Sigmoid colon (tissue), 7 donors: Measurements from ENCODE around the gene DIP2C. TPM values are rescaled to one million over a fixed set of nuclear protein-coding genes. Genes with fewer than 3 reads are reported as not detected.

Source experiments
- DNase-seq: peaks from one replicate; pipeline ENCODE4 v3.0.0-alpha.2; 2019
- H3K27ac ChIP-seq, 4 donors: fragments of 200-600 bp; sonication (generic); one replicate each; pipeline ENCODE4 v1.5.1; 2016 to 2019; ENCODE audit warnings: mild to moderate bottlenecking in 1 of 4
- H3K27me3 ChIP-seq, 3 donors: fragments of 200-600 bp; sonication (generic); one replicate each; pipeline ENCODE4 v1.5.1; 2019; ENCODE audit warnings: mild to moderate bottlenecking in 1 of 3
- H3K36me3 ChIP-seq, 4 donors: fragments of 200-600 bp; sonication (generic); one replicate each; pipeline ENCODE4 v1.5.1; 2016 to 2019
- H3K4me1 ChIP-seq, 4 donors: fragments of 200-600 bp; sonication (generic); one replicate each; pipeline ENCODE4 v1.5.1; 2017 to 2019
- H3K4me3 ChIP-seq, 4 donors: fragments of 200-600 bp; sonication (generic); one replicate each; pipeline ENCODE4 v1.5.1; 2017 to 2019; ENCODE audit warnings: mild to moderate bottlenecking in 2 of 4, moderate library complexity in 1 of 4
- H3K9me3 ChIP-seq, 4 donors: fragments of 200-600 bp in 3 of 4; sonication (generic) in 3 of 4; one replicate each; pipeline versions ENCODE4 v1.5.1 to v1.6.1; 2013 to 2019
- CTCF ChIP-seq, 4 experiments: fragments of 450-650 bp in 3 of 4; fragments of 200-600 bp in 1 of 4; IDR thresholded peaks; one replicate each; pipeline ENCODE4 v1.5.1; 2016 to 2019; ENCODE audit warnings: antibody characterized with exemption in 4 of 4, mild to moderate bottlenecking in 3 of 4, moderate library complexity in 2 of 4
- EP300 ChIP-seq, 4 donors: sonication (generic); formaldehyde crosslinking; IDR thresholded peaks; one replicate each; pipeline ENCODE4 v1.6.1; 2017; ENCODE audit warnings: antibody characterized with exemption in 4 of 4
- POLR2A ChIP-seq, 2 donors: fragments of 450-650 bp; IDR thresholded peaks; one replicate each; pipeline ENCODE4 v1.6.1; 2016; ENCODE audit warnings: antibody characterized with exemption in 2 of 2, mild to moderate bottlenecking in 2 of 2, moderate library complexity in 2 of 2
- POLR2AphosphoS5 ChIP-seq, 4 donors: sonication (generic); formaldehyde crosslinking; IDR thresholded peaks; one replicate each; pipeline ENCODE4 v1.6.1; 2017; ENCODE audit warnings: antibody characterized with exemption in 4 of 4
- WGBS, 2 donors: extraction: QIAGEN DNeasy Blood & Tissue Kit; methylation state at CpG; one replicate each; pipeline ENCODE4 v1.1.7; 2013; 5-methylcytosine and 5-hydroxymethylcytosine counted together
- intact Hi-C: fragments of 100-400 bp; cut with DNase I; formaldehyde crosslinking; loops from one replicate; pipeline ENCODE4 v1.15.1; 2023
- polyA plus RNA-seq, 3 donors: library from polyadenylated mRNA; stranded (reverse); fragments of 200-250 nt; gene quantifications; one replicate each; pipeline ENCODE4 v1.2.3, GENCODE V29; 2013
- total RNA-seq, 4 donors: library from RNA; depleted of rRNA; stranded (reverse); fragments of >200 nt; gene quantifications; one replicate each; pipeline ENCODE4 v1.1.0, GENCODE V29; 2016
- donor health status: healthy with polysubstance abuse.
- donor health status: Bipolar disorder and iron deficiency.
- donor health status: healthy.

DIP2C gene
- total and polyA plus RNA-seq, 7 donors, result 1.8 to 67.9 (median 42.1) TPM

- TF ChIP-seq EP300 (IDR thresholded peaks at IDR 0.05), result no peak
- no peak for TF ChIP-seq POLR2A (IDR thresholded peaks at IDR 0.05)
- no peak for TF ChIP-seq POLR2AphosphoS5 (IDR thresholded peaks at IDR 0.05)
- Histone ChIP-seq H3K9me3 (no peaks in the 10 kb centered on the region), H3K27ac (peak overlapping the region; percentile 53 to 79 (median 69)), H3K4me3 (no peak overlapping the region), H3K36me3 (no peaks in the 10 kb centered on the region), H3K4me1 (peaks cover 0 to 90% (median 80%) of the 10 kb centered on the region in 4 donors), H3K27me3 (no peaks in the 10 kb centered on the region)
- WGBS, 2 donors, result 75 to 88% methylated on average over 11 of the region's 11 CpGs
- intact Hi-C loops, result loop anchor here (5.0 kb wide), 2 partner anchors 72 to 98 kb away; no protein-coding TSS in a partner anchor
- DNase-seq, result peak; percentile 52
These were observed 79.5 kb downstream of the DIP2C start for GRCh38 chr10:609868-610545.

GRCh38 chr10:609262-609658 is 80.2 kb downstream of the DIP2C start:
- no peaks in the 10 kb centered on the region for H3K27me3 ChIP-seq
- H3K9me3 ChIP-seq, result no peaks in the 10 kb centered on the region
- peaks cover 0 to 90% (median 80%) of the 10 kb centered on the region in 4 donors for H3K4me1 ChIP-seq
- intact Hi-C loops, result loop anchor here (5.0 kb wide), 1 partner anchor 97 kb away; no protein-coding TSS in a partner anchor
- no peak overlapping the region for H3K4me3 ChIP-seq
- H3K27ac ChIP-seq, result peak overlapping the region; percentile 53 to 79 (median 69)
- no peak for TF ChIP-seq EP300 (IDR thresholded peaks at IDR 0.05)
- no peak for TF ChIP-seq POLR2AphosphoS5 (IDR thresholded peaks at IDR 0.05)
- no peak for TF ChIP-seq POLR2A (IDR thresholded peaks at IDR 0.05)
- TF ChIP-seq CTCF (IDR thresholded peaks at IDR 0.05), result no peak
- DNase-seq, result no peak
- no peaks in the 10 kb centered on the region for H3K36me3 ChIP-seq

GRCh38 chr10:608331-609261 is 80.9 kb downstream of the DIP2C start:
- Histone ChIP-seq H3K27me3 (no peaks in the 10 kb centered on the region), H3K36me3 (no peaks in the 10 kb centered on the region), H3K9me3 (no peaks in the 10 kb centered on the region), H3K4me1 (peaks cover 0 to 89% (median 80%) of the 10 kb centered on the region in 4 donors), H3K4me3 (no peak overlapping the region), H3K27ac (peak overlapping the region; percentile 53 to 79 (median 69))
- DNase-seq, result no peak
- intact Hi-C loops, result loop anchor here (5.0 kb wide), 1 partner anchor 96 kb away; no protein-coding TSS in a partner anchor
- no peak for TF ChIP-seq POLR2A (IDR thresholded peaks at IDR 0.05)
- TF ChIP-seq EP300 (IDR thresholded peaks at IDR 0.05), result no peak
- TF ChIP-seq POLR2AphosphoS5 (IDR thresholded peaks at IDR 0.05), result no peak
- no peak for TF ChIP-seq CTCF (IDR thresholded peaks at IDR 0.05)
- WGBS, 2 donors, result 56 to 58% methylated on average over 5 of the region's 5 CpGs

GRCh38 chr10:607545-608185 is 81.8 kb downstream of the DIP2C start:
- Histone ChIP-seq H3K9me3 (no peaks in the 10 kb centered on the region), H3K4me1 (peaks cover 0 to 88% (median 77%) of the 10 kb centered on the region in 4 donors), H3K4me3 (peak overlapping the region in 1 of 4 donors; percentile 28), H3K27ac (peak overlapping the region; percentile 38 to 79 (median 66)), H3K36me3 (no peaks in the 10 kb centered on the region), H3K27me3 (no peaks in the 10 kb centered on the region)
- 86 to 93% methylated on average over 14 of the region's 14 CpGs for WGBS, 2 donors
- DNase-seq, result peak; percentile 54
- intact Hi-C loops, result loop anchor here (5.0 kb wide), 1 partner anchor 95 kb away; no protein-coding TSS in a partner anchor
- TF ChIP-seq CTCF (IDR thresholded peaks at IDR 0.05) (no peak), POLR2AphosphoS5 (IDR thresholded peaks at IDR 0.05) (peak in 1 of 4 donors; percentile 29), EP300 (IDR thresholded peaks at IDR 0.05) (no peak), POLR2A (IDR thresholded peaks at IDR 0.05) (no peak)
